NCI-H2107 treated with DMSO at 0.1 percent for 48 hours (cell line): ENCODE data around the gene SLC5A9.
"Not testable (repeated sequence)": the region's sequence is repeated elsewhere in the genome, so short reads cannot be mapped to it uniquely, and the experiment has no call there.

Source experiments
- DNase-seq: peaks from one replicate; lab custom pipeline; 2025; ENCODE audit not compliant: unreplicated experiment; lab: John Stamatoyannopoulos, UW

SLC5A9 gene

GRCh38 chr1:48213462-48213861 is 9.1 kb upstream of the SLC5A9 start:
- DNase-seq = not testable (repeated sequence)

GRCh38 chr1:48214366-48214765 is 8.2 kb upstream of the SLC5A9 start:
- not testable (repeated sequence) for DNase-seq

- DNase-seq = no peak
These were observed 7.7 kb upstream of the SLC5A9 start for GRCh38 chr1:48214820-48215219.

GRCh38 chr1:48215222-48215621 is 7.3 kb upstream of the SLC5A9 start:
- DNase-seq = no peak

- DNase-seq = no peak
These were observed 6.6 kb upstream of the SLC5A9 start for GRCh38 chr1:48215889-48216288.

- no peak for DNase-seq
These were observed 6.2 kb upstream of the SLC5A9 start for GRCh38 chr1:48216313-48216712.

- DNase-seq = no peak
These were observed 5.6 kb upstream of the SLC5A9 start for GRCh38 chr1:48216941-48217340.

GRCh38 chr1:48217856-48218255 is 4.7 kb upstream of the SLC5A9 start:
- no peak for DNase-seq

GRCh38 chr1:48219803-48220202 is 2.7 kb upstream of the SLC5A9 start:
- DNase-seq = no peak

- no peak for DNase-seq
These were observed 1.4 kb upstream of the SLC5A9 start for GRCh38 chr1:48221122-48221521.

GRCh38 chr1:48221657-48222056 is 859 bp upstream of the SLC5A9 start:
- no peak for DNase-seq

GRCh38 chr1:48223366-48224240 is 1.1 kb downstream of the SLC5A9 start:
- DNase-seq = peak; percentile 11

- no peak for DNase-seq
These were observed 2.3 kb downstream of the SLC5A9 start for GRCh38 chr1:48224791-48225190.

- DNase-seq = no peak
These were observed 3.1 kb downstream of the SLC5A9 start for GRCh38 chr1:48225579-48225978.

GRCh38 chr1:48227165-48228013 is 4.9 kb downstream of the SLC5A9 start:
- no peak for DNase-seq

- no peak for DNase-seq
These were observed 5.6 kb downstream of the SLC5A9 start for GRCh38 chr1:48228156-48228555.

GRCh38 chr1:48229317-48229716 is 6.8 kb downstream of the SLC5A9 start:
- DNase-seq = no peak

- DNase-seq = no peak
These were observed 7.7 kb downstream of the SLC5A9 start for GRCh38 chr1:48230236-48230635.

GRCh38 chr1:48232722-48233121 is 10.2 kb downstream of the SLC5A9 start:
- DNase-seq = no peak

GRCh38 chr1:48233666-48234485 is 11.4 kb downstream of the SLC5A9 start:
- DNase-seq = no peak

GRCh38 chr1:48235652-48236051 is 13.1 kb downstream of the SLC5A9 start:
- DNase-seq = no peak
